Measurements from ENCODE around the gene TMA7. TPM values are rescaled to one million over a fixed set of nuclear protein-coding genes. Genes with fewer than 3 reads are reported as not detected.

Gene TMA7
- total and polyA plus RNA-seq, 9 of the 15 experiments (the other 6 are each of a cell fraction or from before 2014, with no cell fraction given) = 209 to 1,003 (median 486) TPM

- TF ChIP-seq ZNF398 (CRISPR knock-in tag; IDR thresholded peaks at IDR 0.05) (no peak), AFF1 (IDR thresholded peaks at IDR 0.05; ENCODE audit: low read depth in 1 of 2, partially characterized antibody in 2 of 2) (no peak), NFIC (IDR thresholded peaks at IDR 0.05) (no peak), ZNF740 (CRISPR knock-in tag; IDR thresholded peaks at IDR 0.05) (no peak), ZNF740 (tag; IDR thresholded peaks at IDR 0.05) (no peak), EHMT2 (IDR thresholded peaks at IDR 0.05) (no peak), ZNF449 (CRISPR knock-in tag; IDR thresholded peaks at IDR 0.05) (no peak), ZNF699 (CRISPR knock-in tag; IDR thresholded peaks at IDR 0.05; ENCODE audit: insufficient replicate concordance) (no peak), SAP30 (IDR thresholded peaks at IDR 0.05; ENCODE audit: borderline replicate concordance, insufficient read depth, low read depth, low read length, poor library complexity, severe bottlenecking) (peak; percentile 71), GABPB1 (CRISPR knock-in tag; IDR thresholded peaks at IDR 0.05) (peak; percentile 73; the same call in 1 of the 2 replicates), ZNF165 (CRISPR knock-in tag; IDR thresholded peaks at IDR 0.05; ENCODE audit: borderline replicate concordance) (no peak), LCOR (CRISPR knock-in tag; IDR thresholded peaks at IDR 0.05) (no peak), ZNF717 (CRISPR knock-in tag; IDR thresholded peaks at IDR 0.05) (no peak), PPARD (CRISPR knock-in tag; IDR thresholded peaks at IDR 0.05) (no peak), MYNN (IDR thresholded peaks at IDR 0.05) (no peak), MYNN (CRISPR knock-in tag; IDR thresholded peaks at IDR 0.05) (no peak), DACH1 (IDR thresholded peaks at IDR 0.05; ENCODE audit: partially characterized antibody) (peak; percentile 48), ZBTB2 (IDR thresholded peaks at IDR 0.05) (no peak)
These were observed 6.6 kb downstream of the TMA7 start, which contains the start of gene ATRIP (continued) for GRCh38 chr3:48446425-48447193.

Measured in K562 (cell line).